ENCODE measurements around the gene PYGB.

The PYGB gene

DNA sequence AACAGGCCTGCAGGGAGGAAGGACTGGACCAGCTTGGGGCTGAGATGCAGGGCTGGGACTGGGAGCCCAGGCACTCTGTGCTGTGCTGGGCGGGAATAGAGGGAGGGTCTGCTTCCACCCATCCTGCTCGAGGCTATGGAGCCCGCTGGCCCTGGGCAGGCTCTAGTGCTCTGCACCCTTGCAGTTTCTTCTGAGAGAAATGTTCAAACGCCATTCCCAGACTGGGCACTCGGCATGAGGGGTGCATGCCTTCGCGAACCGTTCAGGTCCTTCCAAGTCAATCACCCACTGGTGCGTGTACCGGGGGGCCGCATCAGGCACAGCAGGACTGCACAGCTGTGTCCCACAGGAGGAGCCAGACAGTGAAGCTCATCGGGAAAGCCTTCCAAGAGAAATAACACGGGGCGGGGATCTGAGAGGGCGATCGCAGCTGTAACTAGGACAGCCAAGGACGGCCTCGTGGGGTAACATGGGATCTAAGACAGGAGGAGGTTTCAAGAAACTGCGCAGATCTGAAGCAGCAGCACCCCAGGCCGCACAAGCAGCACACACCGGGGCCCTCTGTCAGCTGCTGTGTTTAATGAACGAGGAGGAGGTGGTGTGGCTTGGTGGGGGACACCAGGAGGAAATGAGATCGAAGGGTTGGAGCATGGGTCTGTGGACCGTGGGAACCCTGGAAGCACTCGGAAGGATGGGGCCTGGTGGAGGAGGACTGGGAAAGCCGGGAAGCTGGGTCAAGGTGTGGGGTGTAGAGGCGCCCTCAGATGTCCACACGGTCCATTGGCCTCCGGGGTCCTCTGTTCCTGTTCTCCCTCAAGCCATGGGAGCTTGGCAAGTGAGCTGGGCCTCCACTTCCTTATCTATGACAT lies 26.1 kb upstream of the PYGB start:
- TF ChIP-seq CTCF (IDR thresholded peaks at IDR 0.05; ENCODE audit: low read depth, low read length): no peak
- DNase-seq (ENCODE audit: extremely low read depth, low read depth): no peak

DNA sequence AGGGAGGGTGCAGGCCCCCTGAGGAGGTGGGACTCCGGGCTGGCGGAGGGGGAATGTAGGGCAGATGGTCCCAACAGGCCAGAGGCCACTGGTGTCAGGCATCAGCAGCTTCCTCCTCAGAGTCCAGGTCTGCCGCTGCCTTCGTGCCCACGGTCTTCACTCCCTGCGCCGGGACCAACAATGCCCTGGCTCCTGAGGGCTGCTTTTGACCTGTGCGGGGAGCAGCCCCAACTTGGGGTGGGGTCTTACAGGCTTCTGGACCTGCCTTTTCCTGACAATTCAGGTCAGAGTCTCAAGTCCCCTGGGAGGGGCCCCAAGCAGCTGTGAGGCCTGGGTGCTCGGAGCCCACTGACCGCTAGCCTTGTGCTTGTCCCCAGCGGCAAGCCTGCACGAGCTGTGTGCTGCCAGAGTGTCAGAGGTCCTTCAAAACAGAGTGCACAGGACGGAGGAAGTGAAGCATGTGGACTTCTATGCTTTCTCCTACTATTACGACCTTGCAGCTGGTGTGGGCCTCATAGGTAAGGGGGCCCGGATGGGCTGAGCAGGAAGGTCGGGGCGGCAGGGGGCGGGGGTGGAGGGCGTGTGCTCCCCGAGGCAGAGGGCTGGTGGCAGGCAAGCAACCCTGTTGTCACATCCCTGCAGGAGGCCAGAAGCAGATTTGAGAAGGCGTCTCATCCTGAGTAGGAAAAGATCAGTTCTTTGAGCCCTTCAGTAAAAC lies 25.3 kb upstream of the PYGB start:
- no peak for TF ChIP-seq CTCF (IDR thresholded peaks at IDR 0.05; ENCODE audit: low read depth, low read length)
- DNase-seq (ENCODE audit: extremely low read depth, low read depth): no peak

GRCh38 chr20:25223179-25223661 lies 24.7 kb upstream of the PYGB start:
- peak; percentile 16 for TF ChIP-seq CTCF (IDR thresholded peaks at IDR 0.05; ENCODE audit: low read depth, low read length)
- peak; percentile 18 for DNase-seq (ENCODE audit: extremely low read depth, low read depth)

DNA sequence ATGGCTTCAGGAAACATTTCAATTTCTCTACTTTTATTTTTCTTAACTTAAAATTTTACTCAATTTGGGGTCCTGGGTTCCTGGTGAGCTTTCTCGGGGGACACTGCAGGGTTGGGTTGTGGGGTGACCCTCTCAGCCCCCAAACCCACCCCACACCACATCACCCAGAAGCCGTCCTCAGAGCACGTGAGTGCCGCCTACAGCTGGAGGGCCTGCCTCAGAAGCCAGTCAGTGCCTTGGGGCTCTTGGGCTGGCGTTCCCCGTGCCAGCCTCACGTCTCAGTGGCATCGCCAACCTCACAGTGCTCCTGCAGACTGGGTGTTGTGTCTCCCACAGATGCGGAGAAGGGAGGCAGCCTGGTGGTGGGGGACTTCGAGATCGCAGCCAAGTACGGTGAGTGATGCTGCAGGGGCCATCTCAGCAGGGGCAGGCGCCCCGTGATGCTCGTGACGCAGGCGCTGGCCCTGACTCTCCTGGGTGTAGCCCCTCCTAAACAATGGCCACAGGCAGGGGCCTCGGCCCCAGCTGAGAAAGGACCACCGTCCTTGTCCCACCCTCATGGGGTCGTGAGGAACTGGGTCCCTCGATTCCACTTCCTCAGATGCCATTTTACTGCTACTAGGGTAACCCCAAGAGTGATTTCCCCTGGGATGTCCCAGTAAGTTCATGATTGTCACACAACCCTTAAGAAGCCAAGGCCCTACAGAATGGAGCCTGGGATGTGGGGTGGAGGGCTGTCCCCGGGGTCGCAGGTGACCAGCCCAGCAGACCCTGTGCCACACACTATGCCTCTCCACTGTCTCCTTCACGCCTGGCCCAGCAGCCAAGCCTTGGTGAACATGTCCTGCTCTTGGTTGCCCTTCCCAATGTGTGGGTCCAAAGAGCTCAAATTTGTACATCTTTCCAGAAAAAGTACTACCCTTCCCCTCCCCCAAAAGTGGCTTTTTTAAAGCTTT lies 23.8 kb upstream of the PYGB start:
- no peak for DNase-seq (ENCODE audit: extremely low read depth, low read depth)
- no peak for TF ChIP-seq CTCF (IDR thresholded peaks at IDR 0.05; ENCODE audit: low read depth, low read length)

DNA sequence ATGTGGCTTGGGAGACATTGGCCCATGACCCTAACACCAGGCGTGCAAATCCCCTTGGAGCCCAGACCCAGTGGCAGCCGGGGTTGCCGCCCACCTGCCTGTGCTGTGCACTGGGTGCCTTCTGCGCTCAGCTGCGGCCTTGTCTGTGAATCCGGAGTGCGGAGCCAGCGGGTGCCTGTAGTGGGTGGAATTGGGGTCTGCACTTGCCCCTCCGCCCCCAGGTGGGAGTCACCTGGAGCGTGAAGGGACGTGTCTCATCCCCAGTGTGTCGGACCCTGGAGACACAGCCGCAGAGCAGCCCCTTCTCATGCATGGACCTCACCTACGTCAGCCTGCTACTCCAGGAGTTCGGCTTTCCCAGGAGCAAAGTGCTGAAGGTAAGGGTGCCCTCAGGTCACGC lies 22.9 kb upstream of the PYGB start:
- TF ChIP-seq CTCF (IDR thresholded peaks at IDR 0.05; ENCODE audit: low read depth, low read length): no peak
- DNase-seq (ENCODE audit: extremely low read depth, low read depth): no peak

- no peak for TF ChIP-seq CTCF (IDR thresholded peaks at IDR 0.05; ENCODE audit: low read depth, low read length)
- no peak for DNase-seq (ENCODE audit: extremely low read depth, low read depth)
Measured at GRCh38 chr20:25225642-25226432, 22.0 kb upstream of the PYGB start.

All from AG09319 (cell line).